ENCODE data around the gene ATXN7.
A peak's percentile ranks its signal among the peaks of the same experiment; 100 is the strongest.

The ATXN7 gene, protein sequence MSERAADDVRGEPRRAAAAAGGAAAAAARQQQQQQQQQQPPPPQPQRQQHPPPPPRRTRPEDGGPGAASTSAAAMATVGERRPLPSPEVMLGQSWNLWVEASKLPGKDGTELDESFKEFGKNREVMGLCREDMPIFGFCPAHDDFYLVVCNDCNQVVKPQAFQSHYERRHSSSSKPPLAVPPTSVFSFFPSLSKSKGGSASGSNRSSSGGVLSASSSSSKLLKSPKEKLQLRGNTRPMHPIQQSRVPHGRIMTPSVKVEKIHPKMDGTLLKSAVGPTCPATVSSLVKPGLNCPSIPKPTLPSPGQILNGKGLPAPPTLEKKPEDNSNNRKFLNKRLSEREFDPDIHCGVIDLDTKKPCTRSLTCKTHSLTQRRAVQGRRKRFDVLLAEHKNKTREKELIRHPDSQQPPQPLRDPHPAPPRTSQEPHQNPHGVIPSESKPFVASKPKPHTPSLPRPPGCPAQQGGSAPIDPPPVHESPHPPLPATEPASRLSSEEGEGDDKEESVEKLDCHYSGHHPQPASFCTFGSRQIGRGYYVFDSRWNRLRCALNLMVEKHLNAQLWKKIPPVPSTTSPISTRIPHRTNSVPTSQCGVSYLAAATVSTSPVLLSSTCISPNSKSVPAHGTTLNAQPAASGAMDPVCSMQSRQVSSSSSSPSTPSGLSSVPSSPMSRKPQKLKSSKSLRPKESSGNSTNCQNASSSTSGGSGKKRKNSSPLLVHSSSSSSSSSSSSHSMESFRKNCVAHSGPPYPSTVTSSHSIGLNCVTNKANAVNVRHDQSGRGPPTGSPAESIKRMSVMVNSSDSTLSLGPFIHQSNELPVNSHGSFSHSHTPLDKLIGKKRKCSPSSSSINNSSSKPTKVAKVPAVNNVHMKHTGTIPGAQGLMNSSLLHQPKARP

DNA sequence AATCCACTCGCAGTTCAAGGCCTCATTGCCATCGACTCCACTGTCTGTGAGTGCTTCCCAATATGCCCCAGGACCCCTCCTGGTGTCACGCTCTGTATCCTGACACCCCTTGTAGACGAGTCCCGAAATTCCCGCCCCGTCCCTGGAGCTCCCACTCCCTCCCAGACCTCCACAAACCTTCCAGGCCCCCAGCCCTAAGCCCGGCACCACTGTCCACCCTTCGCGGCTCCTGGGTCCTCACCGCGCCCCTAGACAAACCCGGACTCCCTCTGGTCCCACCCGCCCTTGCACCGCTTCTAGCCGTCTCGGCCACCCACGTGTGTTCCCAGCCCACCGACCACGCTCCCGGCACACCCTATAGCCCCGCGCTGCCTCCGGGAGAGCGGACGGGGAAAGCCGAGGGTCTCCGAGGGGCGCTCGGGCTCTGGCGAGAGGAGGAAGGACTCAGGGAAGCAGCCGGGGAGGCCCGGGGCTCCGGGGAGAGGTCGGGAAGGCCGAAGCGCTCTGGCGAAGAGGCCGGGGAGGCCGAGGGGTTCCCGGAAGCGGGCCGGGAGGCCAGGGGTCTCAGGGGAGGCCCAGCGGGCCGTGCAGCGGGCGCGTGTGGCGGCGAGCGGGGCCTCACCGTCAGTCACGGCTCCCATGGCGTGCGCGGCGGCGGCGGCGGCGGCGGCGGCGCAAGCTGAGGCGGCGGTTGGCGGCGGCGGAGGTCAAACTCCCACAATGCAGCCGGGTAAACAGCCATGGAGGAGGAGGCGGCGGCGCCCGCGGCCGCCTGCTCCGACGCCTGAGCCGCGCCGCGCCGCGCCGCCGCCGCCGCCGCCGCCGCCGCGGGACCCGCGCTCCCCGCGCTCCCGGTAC, at the start of gene ATXN7, which contains the start of gene THOC7:
Gene ATXN7 (plus strand): TSS at position 718 of the 858 bp plus-strand sequence. CDS start 48,732 bp downstream, outside the sequence.
Gene THOC7 (minus strand): TSS at position 656 of the 858 bp plus-strand sequence. CDS start 15 bp downstream, at position 641.
- DNase-seq, result peak; percentile 77

DNA sequence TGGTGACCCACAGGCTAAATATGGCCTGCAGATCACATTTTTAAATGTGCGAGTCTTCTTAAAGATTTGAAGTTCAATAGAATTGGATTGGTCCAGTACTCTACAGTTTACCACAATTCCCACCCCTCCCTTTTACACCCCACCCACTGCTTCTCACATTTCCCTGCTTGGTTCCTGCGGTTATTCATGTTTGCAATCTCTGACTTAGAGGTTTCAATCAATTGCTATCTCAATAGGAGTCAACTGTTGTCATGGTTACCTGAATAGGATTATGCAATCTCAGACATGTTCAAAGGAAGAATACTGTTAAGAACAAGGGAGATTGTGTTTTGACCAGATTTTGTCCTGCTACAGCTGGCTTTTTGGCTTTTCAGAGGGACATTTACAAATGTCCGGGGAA, 49.4 kb upstream of the ATXN7 start:
- DNase-seq, result no peak

DNA sequence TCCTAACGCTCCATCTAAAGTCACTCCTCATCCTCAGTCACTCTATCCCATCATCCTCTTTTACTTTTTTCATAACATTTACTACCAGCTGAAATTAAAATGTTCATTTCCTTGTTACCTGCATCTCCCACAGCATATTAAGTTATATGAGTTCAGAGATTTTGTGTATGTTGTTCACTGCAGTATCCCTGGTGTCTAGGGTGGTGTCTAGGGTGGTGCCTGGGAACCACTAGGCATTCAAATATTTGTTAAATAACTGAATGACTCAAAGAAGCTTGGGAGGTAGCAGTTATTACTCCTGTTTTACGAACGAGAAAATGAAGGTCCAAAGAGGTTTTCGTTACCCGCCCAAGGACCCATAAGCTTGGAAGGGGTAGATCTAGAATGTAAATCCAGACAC, 46.4 kb upstream of the ATXN7 start:
- DNase-seq, result no peak

DNA sequence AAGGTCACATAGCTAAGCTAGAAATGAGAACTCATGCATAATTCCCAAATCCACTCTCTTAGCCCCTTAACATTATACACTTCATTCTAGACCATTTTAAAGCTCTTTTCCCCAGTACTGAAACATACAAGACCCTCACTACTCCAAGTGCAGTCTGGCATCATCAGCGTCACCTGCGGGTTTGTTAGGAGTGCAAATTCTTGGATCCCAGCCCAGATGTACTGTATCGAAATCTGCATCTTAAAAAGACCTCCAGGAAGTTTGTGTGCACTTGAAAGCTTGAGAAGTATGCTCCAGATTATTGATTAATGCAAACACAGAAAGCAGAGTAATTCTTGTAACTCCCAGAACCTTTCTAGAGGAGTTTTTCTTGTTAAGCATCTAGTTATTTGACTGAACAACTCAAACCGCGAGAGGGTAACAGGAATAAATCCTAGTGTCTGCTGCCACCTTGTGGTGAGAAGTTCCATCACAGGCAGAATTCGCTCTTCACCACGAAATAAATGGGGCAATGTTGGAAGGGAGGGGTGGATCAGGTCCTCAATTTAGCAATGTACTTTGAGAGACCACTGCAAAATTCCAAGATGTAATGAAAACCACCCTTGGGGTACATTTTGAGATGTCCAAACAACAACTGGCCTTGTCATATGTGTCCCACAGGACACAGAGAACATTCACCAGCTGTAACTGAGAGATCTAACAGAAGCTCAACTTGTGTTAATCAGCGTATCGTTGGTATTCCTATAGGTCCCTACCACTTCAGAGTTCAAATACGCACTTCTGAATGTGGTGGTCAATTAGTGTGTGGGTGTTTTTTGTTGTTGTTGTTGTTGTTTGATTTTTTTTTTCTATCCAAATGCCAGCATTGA, 45.2 kb upstream of the ATXN7 start:
- peak; percentile 69 for DNase-seq

DNA sequence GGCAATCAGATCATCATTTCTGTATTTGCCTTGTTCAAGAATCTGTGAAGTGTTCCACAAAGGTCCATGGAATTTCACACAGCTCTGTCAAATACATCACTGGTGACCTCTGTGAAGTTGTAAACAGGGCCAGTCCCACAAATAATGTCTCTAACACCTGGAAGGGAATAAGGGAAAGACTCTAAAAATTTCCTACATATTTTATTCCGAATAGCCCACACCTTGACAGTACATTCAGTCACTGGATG, 44.6 kb upstream of the ATXN7 start, which contains the start of gene C3orf49:
Gene C3orf49 (plus strand): TSS at position 149 of the 248 bp plus-strand sequence. CDS start 173 bp downstream, outside the sequence.
- no peak for DNase-seq

DNA sequence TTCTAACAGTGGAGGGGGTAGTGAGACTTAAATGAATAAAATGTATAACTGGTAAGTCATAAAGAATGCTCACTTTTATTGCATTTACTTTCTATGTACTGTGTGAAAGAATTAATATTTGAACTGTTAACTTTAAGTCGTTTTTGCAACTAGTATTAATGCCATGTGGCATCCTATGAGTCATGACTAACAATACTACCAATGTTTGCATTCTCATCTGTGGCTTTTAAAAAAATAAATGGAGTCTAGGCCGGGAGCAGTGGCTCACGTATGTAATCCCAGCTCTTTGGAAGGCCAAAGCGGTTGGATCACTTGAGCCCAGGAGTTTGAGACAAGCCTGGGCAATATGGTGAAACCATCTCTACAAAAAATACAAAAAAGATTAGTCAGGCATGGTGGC, 39.4 kb upstream of the ATXN7 start:
- no peak for DNase-seq

DNA sequence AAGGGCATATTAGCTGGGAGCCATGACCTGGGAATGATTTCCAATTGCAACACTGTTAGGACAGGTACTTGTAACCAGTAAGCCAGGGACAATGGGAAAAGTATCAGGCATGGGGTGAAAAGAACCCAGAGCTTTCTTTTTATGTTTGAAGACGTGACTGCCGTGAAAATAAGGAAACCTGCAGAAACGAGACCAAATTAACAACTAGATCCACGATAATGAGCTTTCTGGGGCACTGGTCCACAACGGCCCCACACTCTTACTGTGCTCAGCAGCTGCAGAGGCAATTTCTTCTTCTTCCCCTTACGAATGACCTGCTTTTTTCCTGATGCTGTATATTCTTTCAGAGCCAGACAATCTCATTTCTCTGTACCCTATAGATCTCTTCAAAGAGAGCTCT, 33.1 kb upstream of the ATXN7 start:
- DNase-seq, result no peak

DNA sequence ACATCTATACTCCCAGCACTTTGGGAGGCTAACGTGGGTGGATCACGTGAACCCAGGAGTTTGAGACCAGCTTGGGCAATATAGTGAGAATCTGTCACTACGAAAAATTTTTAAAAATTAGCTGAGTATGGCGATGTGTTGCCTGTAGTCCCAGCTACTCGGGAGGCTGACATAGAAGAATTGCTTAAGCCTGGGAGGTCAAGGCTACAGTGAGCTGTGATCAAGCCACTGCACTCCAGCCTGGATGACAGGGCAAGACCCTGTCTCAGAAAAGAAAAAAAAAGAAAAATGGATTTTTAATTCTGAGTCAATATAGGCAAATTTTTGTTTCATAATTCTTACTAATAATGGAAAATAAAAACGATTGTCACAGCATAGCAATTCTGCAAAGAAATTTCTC, 31.3 kb upstream of the ATXN7 start:
- DNase-seq, result no peak

DNA sequence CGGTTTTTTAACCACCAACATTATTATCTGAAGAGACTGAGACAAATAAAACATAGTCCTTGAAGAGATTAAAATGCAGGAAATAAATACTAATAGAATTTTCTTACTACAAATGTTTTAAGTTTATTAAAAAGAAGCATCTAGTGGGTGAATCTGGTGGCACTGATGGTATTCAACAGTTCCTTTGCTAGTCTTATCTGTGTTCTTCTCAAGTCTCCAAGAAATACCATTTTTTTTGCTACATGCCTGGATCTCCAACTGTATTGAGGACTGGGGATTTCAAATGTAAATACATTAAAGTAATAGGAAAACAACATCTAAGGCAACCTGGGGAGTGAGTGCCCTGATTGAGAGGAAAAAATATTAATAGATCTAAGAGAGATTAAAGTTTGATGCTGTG, 22.0 kb upstream of the ATXN7 start:
- DNase-seq, result no peak

DNA sequence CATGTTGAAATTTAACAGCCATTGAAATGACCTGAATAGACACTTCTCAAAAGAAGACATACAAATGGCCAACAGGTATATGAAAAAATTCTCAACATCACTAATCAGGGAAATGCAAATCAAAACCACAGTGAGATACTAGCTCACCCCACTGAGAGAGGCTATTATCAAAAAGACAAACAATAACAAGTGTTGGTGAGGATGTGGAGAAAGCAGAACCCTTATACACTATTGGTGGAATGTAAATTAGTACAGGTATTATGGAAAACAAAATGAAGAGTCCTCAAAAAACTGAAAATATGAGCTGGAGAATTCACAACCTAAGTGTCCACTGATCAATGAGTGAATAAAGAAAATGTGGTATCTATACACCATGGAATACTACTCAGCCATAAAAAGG, 21.5 kb upstream of the ATXN7 start:
- no peak for DNase-seq

DNA sequence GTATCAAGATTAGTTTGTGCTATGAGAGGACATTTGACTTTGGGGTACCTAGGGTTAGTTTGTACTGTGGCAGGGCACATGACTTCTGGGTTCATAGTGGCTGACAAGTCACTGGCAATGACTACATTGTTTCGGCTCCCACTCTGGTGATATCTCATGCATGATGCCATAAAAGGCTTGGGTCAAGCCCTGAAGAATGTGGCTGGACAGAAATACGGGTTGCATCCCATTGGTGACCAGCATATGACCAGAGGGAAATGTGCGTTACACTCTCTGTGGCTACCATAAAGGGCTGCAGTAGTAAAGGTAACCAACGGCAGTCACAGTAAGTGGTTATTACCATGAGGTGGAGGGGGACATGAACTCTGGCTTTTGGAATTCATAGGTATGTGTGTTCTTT, 18.5 kb upstream of the ATXN7 start:
- DNase-seq, result no peak

DNA sequence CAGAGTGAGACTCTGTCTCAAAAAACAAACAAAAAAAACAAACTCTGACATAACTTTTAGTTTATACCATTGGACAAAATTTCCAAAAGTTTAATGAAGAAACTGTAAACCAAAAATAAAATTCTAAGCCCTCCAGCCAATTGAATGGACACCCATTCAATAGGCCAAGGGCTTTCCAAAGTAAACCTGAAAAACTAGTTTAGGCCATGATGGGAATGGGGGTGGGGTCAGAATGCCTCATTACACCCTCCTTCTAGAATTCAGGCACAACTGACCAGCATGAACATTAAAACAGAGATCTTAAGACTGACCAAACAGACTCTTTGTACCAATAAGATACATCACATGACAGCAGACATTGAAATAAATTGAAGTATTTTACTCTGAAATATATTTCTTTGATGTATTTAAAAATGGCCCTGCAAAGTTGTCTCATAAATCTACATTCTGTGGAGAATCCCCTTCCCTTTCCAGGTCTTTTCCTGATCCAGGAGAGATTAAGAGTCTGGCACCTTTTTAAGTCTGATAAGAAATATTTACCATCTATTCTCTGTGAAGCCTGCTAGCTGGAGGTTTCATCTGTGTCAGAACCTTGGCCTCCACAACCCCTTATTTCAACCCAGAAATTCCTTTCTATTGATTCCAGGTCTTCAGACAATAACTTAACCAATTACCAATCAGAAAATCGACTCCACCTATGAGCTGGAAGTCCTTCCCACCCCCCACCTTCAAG, 15.8 kb upstream of the ATXN7 start:
- DNase-seq, result no peak

DNA sequence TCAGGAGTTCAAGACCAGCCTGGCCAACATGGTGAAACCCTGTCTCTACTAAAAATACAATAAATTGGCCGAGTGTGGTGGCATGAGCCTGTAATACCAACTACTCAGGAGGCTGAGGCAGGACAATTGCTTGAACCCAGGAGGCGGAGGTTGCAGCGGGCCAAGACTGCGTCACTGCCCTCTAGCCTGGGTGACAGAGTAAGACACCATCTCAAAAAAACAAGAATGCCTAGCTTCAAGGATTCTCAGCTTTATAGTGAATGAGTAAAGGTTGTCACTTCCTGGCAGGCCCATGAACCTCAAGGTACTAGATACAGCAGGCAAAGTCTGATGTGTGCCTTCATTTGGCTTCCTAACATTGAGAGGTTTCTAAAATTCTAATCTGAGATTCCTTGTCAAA, 14.5 kb upstream of the ATXN7 start:
- DNase-seq, result no peak

DNA sequence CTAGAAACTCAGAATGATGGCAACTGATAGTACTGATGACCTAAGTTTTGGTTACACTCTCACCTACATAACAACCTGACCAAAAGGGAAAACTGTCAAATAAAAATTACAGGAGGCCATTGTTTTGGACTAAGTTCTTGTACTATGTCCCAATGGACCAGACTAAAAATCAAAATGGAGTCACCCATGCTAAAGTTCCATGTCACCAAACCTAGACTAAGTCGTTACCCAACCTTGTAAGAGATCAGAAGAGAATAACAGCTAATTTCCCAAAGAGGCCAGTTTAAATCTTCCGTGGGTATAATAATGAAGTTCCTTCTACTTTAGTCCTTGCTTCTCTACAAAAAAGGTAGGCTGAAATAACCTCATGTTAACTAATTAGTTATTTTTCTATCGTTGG, 12.4 kb upstream of the ATXN7 start:
- DNase-seq, result no peak

DNA sequence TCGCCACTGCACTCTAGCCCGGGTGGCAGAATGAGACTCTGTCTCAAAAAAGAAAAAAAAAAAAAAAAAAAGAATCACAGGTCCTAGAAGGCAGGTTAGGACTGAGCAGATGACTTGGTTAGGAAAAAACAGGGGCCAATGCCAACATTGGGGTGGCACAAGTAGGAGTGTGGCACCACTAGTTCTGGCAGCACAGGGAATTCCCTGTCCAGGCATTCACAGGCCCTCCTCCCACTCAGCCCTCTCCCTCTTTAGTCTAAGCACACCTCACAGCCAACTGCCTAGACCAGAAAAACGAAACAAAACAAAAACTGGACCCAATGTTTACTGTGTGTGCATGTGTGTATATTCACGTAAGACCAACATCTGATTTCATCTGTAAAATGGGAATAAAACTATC, 10.6 kb upstream of the ATXN7 start:
- DNase-seq, result no peak

DNA sequence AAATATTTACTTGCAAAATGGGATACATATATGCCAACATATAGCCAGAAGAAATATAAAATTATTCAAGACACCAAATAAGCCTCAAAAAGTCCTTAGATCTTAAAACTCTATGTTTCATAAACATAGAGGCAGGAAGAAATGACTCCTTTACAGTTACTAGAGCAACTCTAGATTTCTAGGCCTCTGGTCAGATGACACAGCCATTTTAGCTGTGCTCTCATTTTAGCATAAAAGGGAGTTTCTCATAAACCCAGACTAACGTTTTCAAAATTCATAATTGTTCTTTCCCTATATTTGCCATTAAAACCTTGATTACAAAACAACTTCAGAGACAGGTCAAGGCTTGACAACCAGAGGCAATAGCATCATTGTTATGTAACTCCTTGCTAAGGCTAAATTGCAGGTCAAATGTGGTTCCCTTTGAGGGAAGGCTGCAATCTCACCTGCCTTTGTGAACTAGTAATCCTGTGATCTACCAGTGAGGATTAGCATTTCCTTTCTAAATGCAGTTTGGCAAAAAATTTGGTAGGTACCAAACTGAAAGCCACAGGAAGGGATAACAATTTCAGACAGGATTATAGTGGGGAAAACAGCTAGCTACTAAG, 8.2 kb upstream of the ATXN7 start:
- no peak for DNase-seq

DNA sequence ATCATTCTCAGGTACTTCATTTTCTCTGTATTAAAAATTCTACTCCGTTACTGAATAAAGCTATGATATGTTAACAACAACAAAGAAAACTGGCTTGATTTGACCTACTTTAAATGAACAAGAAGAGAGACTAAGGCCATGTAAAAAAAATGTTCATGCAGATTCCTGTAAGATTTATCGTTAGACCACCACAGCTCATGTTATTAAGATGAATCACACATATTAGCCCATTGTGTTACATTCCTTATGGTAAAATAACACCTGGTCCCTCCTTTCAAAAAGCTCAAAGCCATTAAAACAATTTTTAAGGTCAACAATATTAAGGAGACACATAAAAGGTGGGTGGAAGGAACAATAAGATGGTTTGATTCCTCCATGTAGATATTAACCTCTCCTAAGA, 6.4 kb upstream of the ATXN7 start:
- DNase-seq, result no peak

DNA sequence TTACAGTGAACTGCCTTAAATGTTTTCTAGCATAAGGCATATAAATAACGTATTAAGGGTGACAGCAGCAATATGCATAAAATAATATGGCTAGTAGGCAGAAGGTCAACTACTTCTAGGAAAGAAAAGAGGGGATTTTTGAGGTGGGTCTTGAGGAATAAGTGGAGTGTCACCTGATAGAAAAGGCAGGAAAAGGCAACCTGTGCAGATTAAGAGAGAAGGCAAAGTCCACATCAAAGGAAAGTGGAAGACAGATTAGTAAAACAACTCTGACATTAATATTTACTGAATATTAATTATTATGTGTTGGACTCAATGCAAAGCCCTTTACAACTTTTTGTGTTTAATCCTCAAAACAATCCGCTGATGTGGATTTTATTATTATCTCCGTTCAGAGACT, 2.9 kb upstream of the ATXN7 start:
- DNase-seq, result no peak

DNA sequence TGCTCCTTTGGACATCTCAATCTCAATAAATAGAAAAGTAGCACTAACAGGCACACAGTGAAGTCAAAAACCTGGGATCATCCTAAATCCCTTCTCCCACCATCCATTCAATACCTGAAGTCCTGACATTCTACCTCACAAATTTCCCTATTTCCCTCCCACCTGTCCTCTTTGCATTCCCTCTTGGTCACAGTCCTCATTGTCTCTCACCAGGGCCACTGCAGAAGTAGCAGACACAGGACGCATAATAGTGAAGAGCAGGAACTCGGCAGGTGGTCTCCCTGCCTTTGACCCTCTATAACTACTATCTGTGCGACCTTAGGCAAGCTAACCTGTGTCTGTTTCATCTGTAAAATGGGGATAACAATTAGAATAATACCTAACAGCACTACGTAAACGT, 2.4 kb upstream of the ATXN7 start:
- DNase-seq, result no peak

DNA sequence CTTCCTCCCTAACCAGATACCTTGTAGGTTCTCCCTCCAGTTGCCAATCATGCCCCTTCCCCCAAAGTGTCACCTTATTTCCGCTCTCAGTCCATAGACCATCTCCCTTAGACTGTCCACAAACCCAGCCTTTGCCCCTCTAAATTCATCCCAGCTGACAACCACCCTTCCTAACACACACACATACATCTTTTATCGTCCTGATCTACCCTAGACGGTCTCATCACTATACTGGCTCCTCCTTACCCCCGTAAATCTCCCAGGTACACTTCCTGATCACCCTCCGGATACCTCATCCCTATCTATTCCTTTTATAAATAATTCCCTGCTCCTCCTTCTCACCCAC, 890 bp upstream of the ATXN7 start:
- DNase-seq, result no peak

All from CD4-positive, alpha-beta T cell treated with Interleukin-10 for 1 hour (primary cell).